ENCODE data around the gene KLHL8. TPM values are rescaled to one million over a fixed set of nuclear protein-coding genes. Genes with fewer than 3 reads are reported as not detected.

KLHL8 gene
- total RNA-seq, 2 donors from 2014 or later, result 4.9 to 12.2 TPM

DNA sequence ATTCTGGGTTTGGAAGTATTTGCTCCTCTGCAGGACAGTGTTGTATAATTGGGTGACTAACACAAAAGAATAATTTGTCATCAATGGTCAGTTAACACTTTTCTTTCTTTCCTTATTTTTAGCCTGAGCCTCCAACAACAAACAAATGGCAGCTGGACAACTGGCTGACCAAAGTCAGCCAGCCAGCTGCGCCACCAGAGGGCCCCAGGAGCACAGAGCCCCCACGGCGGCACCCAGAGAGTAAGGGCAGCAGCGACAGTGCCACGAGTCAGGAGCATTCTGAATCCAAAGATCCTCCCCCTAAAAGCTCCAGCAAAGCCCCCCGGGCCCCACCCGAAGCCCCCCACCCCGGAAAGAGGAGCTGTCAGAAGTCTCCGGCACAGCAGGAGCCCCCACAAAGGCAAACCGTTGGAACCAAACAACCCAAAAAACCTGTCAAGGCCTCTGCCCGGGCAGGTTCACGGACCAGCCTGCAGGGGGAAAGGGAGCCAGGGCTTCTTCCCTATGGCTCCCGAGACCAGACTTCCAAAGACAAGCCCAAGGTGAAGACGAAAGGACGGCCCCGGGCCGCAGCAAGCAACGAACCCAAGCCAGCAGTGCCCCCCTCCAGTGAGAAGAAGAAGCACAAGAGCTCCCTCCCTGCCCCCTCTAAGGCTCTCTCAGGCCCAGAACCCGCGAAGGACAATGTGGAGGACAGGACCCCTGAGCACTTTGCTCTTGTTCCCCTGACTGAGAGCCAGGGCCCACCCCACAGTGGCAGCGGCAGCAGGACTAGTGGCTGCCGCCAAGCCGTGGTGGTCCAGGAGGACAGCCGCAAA, 106.0 kb downstream of the KLHL8 start:
- Histone ChIP-seq H3K9me3 (no peaks in the 10 kb centered on the region), H3K36me3 (peaks cover 17% of the 10 kb centered on the region), H3K4me3 (no peak overlapping the region), H3K27me3 (replicated peaks; ENCODE audit: insufficient read depth) (no peaks in the 10 kb centered on the region), H3K4me1 (ENCODE audit: control insufficient read depth in 1 of 2, low read depth in 2 of 2) (peaks cover 18 to 43% of the 10 kb centered on the region in 2 donors), H3K27ac (no peak overlapping the region)
- ATAC-seq (ENCODE audit: insufficient number of reproducible peaks, low FRiP score, low read depth), result no peak
- TF ChIP-seq, protein P1, sequence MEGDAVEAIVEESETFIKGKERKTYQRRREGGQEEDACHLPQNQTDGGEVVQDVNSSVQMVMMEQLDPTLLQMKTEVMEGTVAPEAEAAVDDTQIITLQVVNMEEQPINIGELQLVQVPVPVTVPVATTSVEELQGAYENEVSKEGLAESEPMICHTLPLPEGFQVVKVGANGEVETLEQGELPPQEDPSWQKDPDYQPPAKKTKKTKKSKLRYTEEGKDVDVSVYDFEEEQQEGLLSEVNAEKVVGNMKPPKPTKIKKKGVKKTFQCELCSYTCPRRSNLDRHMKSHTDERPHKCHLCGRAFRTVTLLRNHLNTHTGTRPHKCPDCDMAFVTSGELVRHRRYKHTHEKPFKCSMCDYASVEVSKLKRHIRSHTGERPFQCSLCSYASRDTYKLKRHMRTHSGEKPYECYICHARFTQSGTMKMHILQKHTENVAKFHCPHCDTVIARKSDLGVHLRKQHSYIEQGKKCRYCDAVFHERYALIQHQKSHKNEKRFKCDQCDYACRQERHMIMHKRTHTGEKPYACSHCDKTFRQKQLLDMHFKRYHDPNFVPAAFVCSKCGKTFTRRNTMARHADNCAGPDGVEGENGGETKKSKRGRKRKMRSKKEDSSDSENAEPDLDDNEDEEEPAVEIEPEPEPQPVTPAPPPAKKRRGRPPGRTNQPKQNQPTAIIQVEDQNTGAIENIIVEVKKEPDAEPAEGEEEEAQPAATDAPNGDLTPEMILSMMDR (IDR thresholded peaks at IDR 0.05), result no peak
- DNase-seq (ENCODE audit: low spot score), result no peak

DNA sequence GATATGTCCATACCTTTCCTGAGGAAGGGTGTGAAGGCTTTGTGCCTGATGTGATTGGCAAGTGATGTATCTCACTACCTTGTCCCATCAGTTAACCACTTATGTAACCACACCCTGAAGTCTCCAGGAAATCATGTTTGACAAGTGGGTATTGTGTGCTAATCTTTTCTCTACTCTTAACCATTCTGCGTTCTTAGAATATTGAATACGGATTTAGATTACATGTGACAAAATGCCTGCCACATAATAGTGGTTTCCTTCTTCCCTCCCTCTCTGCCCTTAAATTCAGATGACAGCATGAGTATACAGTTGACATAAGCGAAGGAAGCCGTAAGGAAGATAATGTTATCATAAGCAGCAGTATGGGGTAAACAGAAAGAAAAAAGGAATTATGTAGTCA, 108.4 kb downstream of the KLHL8 start:
- TF ChIP-seq, protein P1 (IDR thresholded peaks at IDR 0.05), result no peak
- Histone ChIP-seq H3K27me3 (replicated peaks; ENCODE audit: insufficient read depth) (no peaks in the 10 kb centered on the region), H3K36me3 (peaks cover 17% of the 10 kb centered on the region), H3K9me3 (no peaks in the 10 kb centered on the region), H3K4me1 (ENCODE audit: control insufficient read depth in 1 of 2, low read depth in 2 of 2) (peaks cover 21 to 46% of the 10 kb centered on the region in 2 donors), H3K4me3 (no peak overlapping the region), H3K27ac (no peak overlapping the region)
- ATAC-seq (ENCODE audit: insufficient number of reproducible peaks, low FRiP score, low read depth) (no peak), DNase-seq (ENCODE audit: low spot score) (no peak)

Other genes with a start within 250 kb of the KLHL8 start
- gene HSD17B13, start 102.3 kb upstream of the KLHL8 start, total RNA-seq, result under 1 TPM; 0.54 to 0.71 TPM
- gene HSD17B11, start 170.6 kb upstream of the KLHL8 start, total RNA-seq, result 10 to 100 TPM; 43.2 to 57.6 TPM
- 10 to 100 TPM; 15.5 to 17.2 TPM for gene NUDT9, start 202.0 kb upstream of the KLHL8 start, total RNA-seq